HG03378 (cell line): Measurements from ENCODE around the gene CPXM2.

Experiments
- ATAC-seq: cut with Tn5 transposase; IDR thresholded peaks from one replicate; pipeline ENCODE4 v1.9.1; 2021; ENCODE audit warnings: mild to moderate bottlenecking, moderate library complexity; ENCODE audit not compliant: unreplicated experiment

The CPXM2 gene

GRCh38 chr10:123852411-123852951 is 39.1 kb downstream of the CPXM2 start:
- no peak for ATAC-seq

DNA sequence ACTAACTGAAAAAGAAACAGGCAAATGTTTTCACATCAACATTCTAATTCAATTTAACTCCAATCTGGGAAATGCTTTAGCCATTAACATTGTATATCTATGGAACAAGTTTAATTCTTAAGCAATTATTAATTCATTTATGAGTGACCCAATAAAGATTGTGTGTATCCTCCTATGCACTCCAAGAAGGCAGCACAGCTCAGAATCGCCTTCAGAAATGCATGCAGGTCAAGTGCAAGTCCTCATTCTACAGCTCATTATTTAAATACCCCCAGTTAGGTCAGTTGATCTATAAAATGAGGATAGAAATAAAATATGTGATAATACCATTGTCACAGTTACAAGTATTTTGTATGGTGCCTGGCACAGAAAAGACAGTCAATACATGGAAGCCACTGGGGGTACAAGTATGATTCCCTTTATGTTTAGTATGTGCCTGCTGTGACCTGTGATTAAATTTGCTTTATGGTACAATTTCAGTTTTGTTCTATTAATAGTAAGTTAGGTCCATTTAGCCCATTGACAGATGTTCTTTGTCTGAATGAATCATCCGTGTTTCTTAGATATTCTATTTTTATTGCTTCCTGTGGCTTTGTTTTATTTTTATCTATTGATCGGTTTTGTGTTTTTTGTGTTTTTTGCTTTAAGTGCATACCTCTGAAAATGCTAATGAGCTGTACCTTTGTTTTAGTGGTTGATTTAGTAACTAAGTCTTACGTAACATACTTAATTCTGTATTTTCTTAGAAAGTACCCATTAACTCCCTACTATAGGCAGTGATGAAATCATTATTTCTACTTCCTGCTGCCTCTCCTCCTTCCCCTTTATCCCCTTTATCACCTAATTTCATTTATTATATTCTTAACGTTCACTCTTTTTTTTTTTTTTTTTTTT is 42.8 kb downstream of the CPXM2 start:
- peak; percentile 83 for ATAC-seq

- no peak for ATAC-seq
Observed at GRCh38 chr10:123847686-123848432, 43.7 kb downstream of the CPXM2 start.

- no peak for ATAC-seq
Observed at GRCh38 chr10:123843835-123844234, 47.8 kb downstream of the CPXM2 start.

DNA sequence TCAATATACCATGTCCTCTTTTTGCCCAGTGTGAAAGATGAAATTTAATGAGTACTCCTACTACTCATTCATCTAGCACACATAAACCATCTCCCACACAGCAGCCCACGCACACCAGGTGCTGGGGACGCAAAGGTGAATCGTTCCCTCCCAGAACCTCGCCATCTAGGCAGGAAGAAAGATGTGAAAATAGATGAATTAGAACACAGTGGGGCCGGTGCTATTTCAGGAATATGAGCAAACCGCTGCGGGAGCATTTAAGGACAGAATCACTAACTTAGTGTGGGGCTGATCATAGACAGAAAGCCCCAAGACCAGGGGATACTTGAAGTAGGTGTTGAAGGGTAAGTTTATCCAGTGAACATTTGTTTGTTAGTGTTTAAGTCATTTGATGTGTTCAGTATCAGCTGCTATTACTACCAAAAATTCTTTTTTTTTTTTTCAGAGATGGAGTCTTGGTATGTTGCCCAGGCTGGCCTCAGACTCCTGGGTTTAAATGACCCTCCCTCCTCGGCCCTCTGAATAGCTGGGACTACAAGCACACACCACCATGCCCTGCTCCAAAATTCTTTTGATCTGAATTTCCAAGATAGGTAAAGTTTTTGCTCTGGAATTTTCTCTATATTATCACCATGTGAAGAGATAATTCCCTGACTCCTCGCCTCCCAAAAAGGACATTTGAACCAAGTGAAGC is 48.8 kb downstream of the CPXM2 start:
- no peak for ATAC-seq

DNA sequence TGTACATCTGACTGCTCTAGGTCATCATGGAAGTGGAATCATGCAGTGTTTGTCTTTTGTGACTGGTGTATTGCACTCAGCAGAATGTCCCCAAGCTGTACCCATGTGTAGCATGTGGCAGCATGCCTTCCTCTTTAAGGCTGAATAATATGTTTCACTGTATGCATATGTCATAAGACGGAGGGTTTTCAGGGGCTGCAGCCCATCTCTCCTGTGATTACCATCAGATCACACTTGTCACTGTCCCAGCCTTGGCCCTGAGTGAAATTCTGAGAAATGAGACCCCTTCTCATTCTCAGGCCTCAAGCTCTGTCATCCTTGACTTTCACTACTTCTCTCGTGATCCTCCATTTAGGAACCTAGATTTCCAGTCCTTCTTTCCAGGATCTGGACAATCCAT is 50.0 kb downstream of the CPXM2 start:
- ATAC-seq, result no peak

DNA sequence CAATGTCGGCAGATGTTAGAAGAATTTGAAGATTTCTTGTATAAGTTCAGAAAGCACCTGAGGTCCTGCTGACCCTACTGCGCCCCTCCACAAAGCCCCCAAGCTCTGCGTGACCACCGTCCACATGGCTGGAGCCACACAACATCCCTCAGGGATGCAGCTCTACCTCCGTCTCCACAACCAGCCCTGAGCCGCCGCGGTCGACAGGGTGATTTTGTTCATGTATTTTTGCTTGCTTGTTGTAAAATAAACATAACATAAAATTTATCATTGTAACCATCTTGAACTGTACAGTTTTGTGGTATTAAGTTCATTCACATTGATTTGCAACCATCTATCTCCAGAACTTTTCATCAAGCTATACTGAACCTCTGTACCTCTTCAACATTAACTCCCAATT is 50.5 kb downstream of the CPXM2 start:
- no peak for ATAC-seq

DNA sequence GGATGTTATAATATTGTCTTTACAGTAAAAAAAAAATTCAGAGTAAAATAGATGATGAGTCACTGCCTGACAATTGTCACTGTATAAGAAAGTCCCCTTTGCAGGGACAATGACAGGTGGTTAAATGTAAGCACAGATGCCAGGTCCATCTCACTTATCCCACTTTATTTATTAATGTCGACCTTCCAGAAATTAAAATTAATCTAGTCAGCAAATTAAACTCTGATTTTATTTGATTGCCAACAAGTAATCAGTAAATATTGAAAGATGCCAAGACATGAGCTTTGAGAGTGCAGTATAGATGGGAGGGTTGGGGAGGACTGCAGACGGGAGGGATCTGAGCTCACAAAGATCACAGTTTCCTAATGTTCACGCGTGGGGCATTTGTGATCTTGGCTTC is 50.9 kb downstream of the CPXM2 start:
- no peak for ATAC-seq

DNA sequence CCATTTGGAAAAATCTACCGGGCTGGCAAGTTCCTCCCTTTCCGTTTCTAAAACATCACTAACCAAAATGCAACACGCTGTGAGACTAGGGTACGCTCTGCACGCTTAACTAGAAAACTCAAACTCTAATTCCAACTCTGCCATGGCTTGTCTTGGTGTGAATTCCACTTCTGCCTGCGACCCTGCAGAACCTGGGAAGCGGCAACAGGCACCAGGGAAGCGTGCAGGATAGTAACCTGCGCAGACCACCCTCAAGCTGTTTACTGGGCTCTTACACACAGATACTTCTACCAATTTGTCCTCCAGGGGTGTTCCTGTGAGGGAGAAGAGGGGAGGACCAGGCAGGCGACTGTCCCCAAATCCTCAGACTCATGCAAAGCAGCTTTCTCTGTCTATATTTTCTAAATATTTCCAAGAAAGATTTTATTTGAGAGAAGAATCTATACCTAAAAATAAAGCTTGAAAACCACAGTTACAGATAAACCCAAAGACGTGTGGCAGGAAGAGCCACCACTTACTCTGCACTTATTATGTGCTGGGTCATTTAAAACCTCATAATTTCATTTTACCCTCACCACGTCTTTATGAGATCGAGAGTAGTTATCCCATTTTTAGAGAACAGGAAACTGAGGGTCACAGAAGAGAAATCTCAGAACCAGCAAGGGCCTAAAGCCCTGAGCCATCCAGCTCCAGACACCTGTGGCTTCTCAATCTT is 52.9 kb downstream of the CPXM2 start:
- ATAC-seq, result no peak

GRCh38 chr10:123837756-123838155 is 53.9 kb downstream of the CPXM2 start:
- no peak for ATAC-seq

DNA sequence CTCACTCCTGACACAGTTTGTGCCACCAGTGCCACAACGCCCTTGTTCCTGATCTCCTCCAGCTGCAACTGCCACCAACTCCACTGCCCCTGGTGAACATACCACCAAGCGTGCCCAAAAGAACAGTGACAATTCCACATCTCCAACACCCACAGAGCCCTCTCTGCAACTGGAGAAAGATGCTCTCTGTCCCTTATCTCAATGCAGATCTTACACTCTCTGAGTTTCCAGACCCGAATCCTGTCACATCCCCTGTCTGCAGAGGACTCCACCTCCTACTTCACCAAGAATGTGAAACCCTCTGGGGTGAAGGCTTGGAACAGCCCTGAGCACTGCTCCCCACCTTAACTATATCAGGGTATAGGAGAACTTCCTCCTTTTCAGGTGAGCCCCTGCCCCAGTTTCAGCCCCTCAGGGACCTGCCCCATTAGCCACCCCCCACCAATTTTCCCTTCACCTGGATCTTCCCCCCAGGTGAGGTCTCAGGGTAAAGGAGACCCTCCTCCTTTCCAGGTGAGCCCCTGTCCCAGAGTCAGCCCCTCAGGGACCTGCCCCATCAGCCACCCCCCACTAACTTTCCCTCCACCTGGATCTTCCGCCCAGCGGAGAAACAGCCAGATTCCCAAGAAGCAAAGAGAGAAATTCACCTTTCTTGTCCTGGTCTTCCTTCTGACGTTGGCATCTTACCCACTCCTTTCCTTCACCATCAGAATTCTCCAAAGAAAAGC is 55.0 kb downstream of the CPXM2 start:
- no peak for ATAC-seq

DNA sequence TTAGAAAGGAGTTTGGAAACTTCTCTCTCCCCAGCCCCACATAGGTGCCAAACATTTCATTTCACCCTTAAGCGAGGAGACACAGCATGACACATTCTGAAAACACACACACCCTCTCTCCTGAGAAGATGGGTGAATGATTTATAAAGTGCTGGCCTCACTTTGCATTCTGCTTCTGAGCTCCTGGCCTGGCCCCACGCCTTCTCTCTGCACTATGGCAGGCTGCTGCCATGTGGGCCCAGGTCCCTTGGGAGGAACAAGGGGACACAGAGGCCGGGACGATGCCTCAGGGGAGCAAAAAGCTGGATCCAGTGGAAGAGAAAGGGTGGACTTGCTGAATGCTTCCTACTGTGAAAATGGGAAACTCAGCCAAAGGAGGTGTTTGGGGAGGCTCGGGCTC is 56.0 kb downstream of the CPXM2 start:
- peak; percentile 99 for ATAC-seq

- no peak for ATAC-seq
Observed at GRCh38 chr10:123833170-123833850, 58.3 kb downstream of the CPXM2 start.

DNA sequence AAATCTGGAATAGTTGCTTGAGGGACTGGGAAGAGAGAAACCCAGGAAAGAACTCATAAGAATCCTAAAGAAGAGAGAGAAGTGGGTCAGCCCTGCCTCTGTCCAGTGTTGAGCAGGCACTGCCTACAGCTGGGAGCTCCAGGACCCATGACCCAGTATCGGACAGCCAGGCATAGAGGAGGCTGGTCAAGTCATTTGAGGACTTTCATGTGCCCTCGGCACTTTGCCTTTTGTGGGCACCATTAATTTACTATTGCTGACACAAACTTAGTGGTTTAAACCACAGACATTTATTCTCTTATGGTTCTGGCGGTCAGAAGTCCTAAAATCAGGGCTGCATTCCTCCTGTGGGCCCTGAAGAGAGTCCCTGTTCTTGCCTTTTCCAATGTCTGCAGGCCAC is 60.3 kb downstream of the CPXM2 start:
- no peak for ATAC-seq

- no peak for ATAC-seq
Observed at GRCh38 chr10:123821136-123821535, 70.5 kb downstream of the CPXM2 start.

DNA sequence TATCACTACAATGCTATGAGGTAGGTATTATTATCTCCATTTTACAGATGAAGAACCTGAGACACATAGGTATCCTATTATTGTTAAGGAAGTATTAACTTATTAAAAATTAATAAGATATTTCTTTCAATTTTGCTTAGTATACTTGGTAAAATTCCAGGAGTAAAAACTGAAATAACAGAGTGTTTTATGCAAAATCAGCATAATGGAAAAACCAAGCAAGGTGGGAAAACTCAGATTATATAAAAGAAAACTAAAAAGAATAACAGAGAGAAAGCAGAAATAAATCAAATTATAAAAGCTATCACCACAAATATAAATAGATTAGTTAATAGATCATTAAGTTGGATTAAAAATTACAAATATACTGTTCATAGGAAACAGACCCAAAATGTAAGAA is 82.0 kb downstream of the CPXM2 start:
- no peak for ATAC-seq

GRCh38 chr10:123808906-123809305 is 82.7 kb downstream of the CPXM2 start:
- no peak for ATAC-seq

GRCh38 chr10:123808286-123808685 is 83.3 kb downstream of the CPXM2 start:
- no peak for ATAC-seq

- no peak for ATAC-seq
Observed at GRCh38 chr10:123807444-123808035, 84.1 kb downstream of the CPXM2 start.
